ENCODE measurements around the gene RGMB. TPM values are rescaled to one million over a fixed set of nuclear protein-coding genes. Genes with fewer than 3 reads are reported as not detected.
A peak's percentile ranks its signal among the peaks of the same experiment; 100 is the strongest.

The RGMB gene
- total RNA-seq, 1 donor from 2014 or later: 24.4 TPM

DNA sequence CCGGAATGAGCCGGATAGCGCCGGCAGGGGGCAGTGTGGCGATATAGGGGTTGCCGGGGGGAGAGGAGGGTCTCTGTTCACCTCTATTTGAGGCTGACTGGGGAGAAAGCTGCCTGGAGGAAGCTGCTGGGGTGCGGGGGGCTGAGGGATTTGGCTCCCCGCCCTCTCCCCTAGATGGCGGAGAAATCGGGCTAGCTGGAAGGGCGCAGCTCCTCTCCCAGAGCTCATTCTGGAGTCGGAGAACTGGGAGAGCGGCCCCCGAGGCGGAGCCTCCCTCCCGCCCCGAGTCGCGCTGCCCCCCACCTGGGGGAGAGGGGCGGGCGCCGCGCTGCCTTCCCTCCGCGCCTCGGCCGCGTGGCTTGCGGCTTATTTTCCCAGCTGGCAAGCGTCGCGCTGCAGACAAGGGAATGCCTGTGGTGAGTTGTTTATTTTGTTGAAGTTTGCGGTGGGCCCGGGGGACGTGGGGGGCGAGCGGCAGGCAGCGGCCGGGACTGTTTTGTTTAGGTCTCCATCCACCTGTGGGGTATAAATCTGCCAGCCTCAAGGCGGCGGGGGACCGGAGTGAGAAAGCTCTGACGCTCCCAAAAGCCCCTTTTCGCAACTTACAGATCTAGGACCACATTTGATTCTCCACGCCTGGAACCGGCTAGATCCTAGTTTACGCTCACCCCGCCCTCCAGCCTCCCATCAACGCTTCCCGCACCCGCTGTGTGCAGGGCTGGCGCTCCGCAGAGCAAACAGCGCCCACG is 4.1 kb upstream of the RGMB start:
- Mint-ChIP-seq H3K4me1 (ENCODE audit: low read depth) (peaks cover 15% of the 10 kb centered on the region), H3K9me3 (ENCODE audit: low read depth) (no peaks in the 10 kb centered on the region), H3K36me3 (ENCODE audit: insufficient read depth) (no peaks in the 10 kb centered on the region), H3K27ac (peak overlapping the region; percentile 93), H3K27me3 (peaks cover 4% of the 10 kb centered on the region), H3K4me3 (ENCODE audit: low read depth) (peak overlapping the region; percentile 87)
- TF ChIP-seq, protein P1, sequence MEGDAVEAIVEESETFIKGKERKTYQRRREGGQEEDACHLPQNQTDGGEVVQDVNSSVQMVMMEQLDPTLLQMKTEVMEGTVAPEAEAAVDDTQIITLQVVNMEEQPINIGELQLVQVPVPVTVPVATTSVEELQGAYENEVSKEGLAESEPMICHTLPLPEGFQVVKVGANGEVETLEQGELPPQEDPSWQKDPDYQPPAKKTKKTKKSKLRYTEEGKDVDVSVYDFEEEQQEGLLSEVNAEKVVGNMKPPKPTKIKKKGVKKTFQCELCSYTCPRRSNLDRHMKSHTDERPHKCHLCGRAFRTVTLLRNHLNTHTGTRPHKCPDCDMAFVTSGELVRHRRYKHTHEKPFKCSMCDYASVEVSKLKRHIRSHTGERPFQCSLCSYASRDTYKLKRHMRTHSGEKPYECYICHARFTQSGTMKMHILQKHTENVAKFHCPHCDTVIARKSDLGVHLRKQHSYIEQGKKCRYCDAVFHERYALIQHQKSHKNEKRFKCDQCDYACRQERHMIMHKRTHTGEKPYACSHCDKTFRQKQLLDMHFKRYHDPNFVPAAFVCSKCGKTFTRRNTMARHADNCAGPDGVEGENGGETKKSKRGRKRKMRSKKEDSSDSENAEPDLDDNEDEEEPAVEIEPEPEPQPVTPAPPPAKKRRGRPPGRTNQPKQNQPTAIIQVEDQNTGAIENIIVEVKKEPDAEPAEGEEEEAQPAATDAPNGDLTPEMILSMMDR (IDR thresholded peaks at IDR 0.05; ENCODE audit: unreplicated experiment): peak; percentile 72
- DNase-seq (ENCODE audit: low spot score, unreplicated experiment): peak; percentile 74

DNA sequence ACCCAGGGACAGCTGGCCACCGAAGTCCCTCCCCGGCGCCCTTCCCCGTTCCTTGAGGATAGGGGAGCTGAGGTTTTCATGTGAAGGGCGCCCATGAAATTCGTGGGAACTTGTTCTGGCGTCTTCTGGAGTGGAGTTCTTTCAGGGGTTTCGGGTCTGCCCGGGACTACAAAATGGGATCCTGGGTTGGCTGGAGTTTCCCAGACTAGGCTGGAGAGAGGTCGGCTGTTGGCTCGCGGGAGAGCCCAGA is 3.6 kb upstream of the RGMB start:
- DNase-seq (ENCODE audit: low spot score, unreplicated experiment): no peak
- Mint-ChIP-seq H3K4me1 (ENCODE audit: low read depth) (peaks cover 20% of the 10 kb centered on the region), H3K36me3 (ENCODE audit: insufficient read depth) (no peaks in the 10 kb centered on the region), H3K27me3 (peaks cover 4% of the 10 kb centered on the region), H3K4me3 (ENCODE audit: low read depth) (peak overlapping the region; percentile 87), H3K9me3 (ENCODE audit: low read depth) (no peaks in the 10 kb centered on the region), H3K27ac (peak overlapping the region; percentile 93)
- TF ChIP-seq, protein P1 (IDR thresholded peaks at IDR 0.05; ENCODE audit: unreplicated experiment): no peak

DNA sequence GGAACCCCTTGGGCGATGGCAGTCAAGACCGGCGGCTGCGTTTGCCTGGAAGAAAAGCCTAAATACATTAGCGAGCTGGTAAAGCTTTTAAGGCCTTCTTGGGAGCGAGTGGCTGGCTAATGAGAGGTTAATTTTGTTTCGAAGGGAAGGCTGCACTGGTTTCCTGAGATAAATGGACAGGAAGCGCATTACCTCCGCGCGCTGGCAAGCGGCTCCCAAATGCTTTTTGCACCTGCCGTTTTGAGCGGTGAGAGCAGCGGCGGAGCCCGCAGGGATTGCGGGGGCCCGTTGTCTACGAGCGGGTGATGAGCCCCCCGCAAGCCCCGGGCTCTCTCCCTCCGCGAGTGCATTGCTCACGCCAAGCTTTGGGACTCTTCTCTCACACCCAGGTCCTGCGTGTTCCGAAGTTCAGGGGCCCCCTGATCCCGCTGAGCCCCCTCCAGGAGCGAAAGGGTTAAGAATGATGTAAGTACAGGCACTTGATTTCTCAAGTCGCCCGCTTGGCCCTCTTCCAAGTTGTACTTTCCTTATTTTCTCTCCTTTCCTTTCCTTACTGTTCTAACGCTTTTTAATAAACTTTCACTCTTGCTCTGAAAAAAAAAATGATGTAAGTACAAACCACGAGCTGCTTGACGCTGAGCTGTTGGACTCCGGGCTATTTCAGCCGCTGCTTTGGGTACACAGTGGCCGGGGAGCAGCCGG is 3.1 kb upstream of the RGMB start:
- Mint-ChIP-seq H3K4me3 (ENCODE audit: low read depth) (peak overlapping the region; percentile 87), H3K27me3 (peaks cover 4% of the 10 kb centered on the region), H3K27ac (peak overlapping the region; percentile 93), H3K36me3 (ENCODE audit: insufficient read depth) (no peaks in the 10 kb centered on the region), H3K9me3 (ENCODE audit: low read depth) (no peaks in the 10 kb centered on the region), H3K4me1 (ENCODE audit: low read depth) (peaks cover 24% of the 10 kb centered on the region)
- TF ChIP-seq, protein P1 (IDR thresholded peaks at IDR 0.05; ENCODE audit: unreplicated experiment): no peak
- peak; percentile 13 for DNase-seq (ENCODE audit: low spot score, unreplicated experiment)

DNA sequence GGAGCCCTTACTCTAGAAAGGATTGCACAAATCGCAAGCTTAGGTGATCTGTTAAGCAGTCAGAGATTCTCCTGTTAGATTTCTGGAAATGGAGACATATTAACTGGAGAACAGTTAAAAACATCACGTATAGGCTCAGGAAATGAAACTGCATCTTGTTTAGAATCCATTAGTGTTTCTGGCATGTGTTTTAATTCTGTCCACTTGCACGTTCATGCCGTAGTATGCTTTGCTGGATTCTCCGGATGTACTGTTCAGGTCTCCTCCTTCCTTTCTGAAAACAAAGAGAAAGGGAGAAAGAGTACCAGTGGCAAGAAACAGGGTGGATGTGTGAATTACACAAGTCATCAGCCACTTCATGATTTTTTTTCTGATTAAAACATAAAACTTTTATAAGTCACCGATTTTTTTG is 2.5 kb upstream of the RGMB start:
- DNase-seq (ENCODE audit: low spot score, unreplicated experiment): no peak
- Mint-ChIP-seq H3K4me1 (ENCODE audit: low read depth) (peaks cover 29% of the 10 kb centered on the region), H3K9me3 (ENCODE audit: low read depth) (no peaks in the 10 kb centered on the region), H3K27ac (peak overlapping the region; percentile 93), H3K4me3 (ENCODE audit: low read depth) (peak overlapping the region; percentile 87), H3K27me3 (peaks cover 4% of the 10 kb centered on the region), H3K36me3 (ENCODE audit: insufficient read depth) (no peaks in the 10 kb centered on the region)
- TF ChIP-seq, protein P1 (IDR thresholded peaks at IDR 0.05; ENCODE audit: unreplicated experiment): no peak

DNA sequence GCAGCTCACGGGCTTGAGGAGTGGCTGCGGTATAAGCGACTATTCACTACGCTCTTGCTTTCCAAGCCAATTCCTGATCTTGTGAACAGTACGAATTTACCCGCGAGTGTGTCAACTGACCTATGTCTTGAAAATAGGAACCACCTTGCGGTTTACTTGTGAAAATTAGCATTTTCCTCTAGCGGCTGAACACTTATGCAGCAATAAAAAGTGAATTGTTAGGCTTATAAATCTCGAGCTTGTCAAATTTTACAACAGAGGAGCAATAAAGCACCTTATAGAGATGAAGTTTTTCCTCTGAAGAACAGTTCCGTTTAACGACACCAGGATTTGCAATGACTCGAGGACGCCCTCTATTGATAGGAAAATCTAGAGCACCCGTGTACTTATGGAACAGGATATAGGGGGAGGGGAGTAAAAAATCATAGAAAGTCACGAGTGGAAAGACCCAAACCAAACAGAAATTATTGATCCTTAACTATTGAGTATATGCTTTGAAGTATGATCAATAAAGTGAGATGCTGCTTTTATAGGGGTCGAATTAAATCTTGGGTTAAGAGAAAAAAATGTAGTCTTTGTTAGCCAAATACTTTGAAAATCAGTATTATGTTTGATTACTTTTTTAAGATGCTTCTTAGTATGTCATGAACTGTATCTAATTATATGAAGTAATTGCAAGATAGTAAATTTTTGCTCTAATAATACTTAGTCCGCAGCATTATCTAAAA is 1.9 kb upstream of the RGMB start:
- no peaks in the 10 kb centered on the region for H3K9me3 Mint-ChIP-seq (ENCODE audit: low read depth)
- H3K27me3 Mint-ChIP-seq: peaks cover 4% of the 10 kb centered on the region
- no peaks in the 10 kb centered on the region for H3K36me3 Mint-ChIP-seq (ENCODE audit: insufficient read depth)
- H3K27ac Mint-ChIP-seq: peak overlapping the region; percentile 93
- H3K4me1 Mint-ChIP-seq (ENCODE audit: low read depth): peaks cover 34% of the 10 kb centered on the region
- H3K4me3 Mint-ChIP-seq (ENCODE audit: low read depth): peak overlapping the region; percentile 91
- TF ChIP-seq, protein P1 (IDR thresholded peaks at IDR 0.05; ENCODE audit: unreplicated experiment): peak; percentile 88
- peak; percentile 50 for DNase-seq (ENCODE audit: low spot score, unreplicated experiment)
